GM20000 (cell line): ENCODE data around the gene LPGAT1.

Source experiments
- DNase-seq: peaks from one replicate; pipeline ENCODE4 v3.0.0; 2012; ENCODE audit warnings: low spot score
- TF ChIP-seq, protein P1 (sequence below): IDR thresholded peaks from 2 replicates; pipeline ENCODE4 v1.5.1; 2012; ENCODE audit warnings: mild to moderate bottlenecking, control low read depth; ENCODE audit errors: extremely low read depth, missing control alignments

The LPGAT1 gene

DNA sequence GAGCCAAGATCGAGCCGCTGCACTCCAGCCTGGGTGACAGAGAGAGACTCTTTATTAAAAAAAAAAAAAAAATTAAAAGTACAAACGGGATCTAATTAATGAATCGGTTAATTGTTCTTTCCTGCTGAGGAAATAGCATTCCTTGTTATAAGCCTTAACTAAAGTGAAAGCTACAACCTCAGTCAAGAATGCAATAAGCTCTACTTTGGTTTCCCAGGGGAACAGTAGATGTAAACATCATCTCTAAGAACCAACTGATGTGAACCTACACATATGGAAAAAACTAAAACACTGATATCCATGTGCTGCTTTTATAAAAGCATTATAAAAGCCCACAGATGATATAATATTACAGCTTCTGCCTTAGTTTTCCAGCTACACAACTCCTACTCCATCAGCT is 41.9 kb downstream of the LPGAT1 start:
- DNase-seq = no peak
- TF ChIP-seq, protein P1, sequence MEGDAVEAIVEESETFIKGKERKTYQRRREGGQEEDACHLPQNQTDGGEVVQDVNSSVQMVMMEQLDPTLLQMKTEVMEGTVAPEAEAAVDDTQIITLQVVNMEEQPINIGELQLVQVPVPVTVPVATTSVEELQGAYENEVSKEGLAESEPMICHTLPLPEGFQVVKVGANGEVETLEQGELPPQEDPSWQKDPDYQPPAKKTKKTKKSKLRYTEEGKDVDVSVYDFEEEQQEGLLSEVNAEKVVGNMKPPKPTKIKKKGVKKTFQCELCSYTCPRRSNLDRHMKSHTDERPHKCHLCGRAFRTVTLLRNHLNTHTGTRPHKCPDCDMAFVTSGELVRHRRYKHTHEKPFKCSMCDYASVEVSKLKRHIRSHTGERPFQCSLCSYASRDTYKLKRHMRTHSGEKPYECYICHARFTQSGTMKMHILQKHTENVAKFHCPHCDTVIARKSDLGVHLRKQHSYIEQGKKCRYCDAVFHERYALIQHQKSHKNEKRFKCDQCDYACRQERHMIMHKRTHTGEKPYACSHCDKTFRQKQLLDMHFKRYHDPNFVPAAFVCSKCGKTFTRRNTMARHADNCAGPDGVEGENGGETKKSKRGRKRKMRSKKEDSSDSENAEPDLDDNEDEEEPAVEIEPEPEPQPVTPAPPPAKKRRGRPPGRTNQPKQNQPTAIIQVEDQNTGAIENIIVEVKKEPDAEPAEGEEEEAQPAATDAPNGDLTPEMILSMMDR = no peak

DNA sequence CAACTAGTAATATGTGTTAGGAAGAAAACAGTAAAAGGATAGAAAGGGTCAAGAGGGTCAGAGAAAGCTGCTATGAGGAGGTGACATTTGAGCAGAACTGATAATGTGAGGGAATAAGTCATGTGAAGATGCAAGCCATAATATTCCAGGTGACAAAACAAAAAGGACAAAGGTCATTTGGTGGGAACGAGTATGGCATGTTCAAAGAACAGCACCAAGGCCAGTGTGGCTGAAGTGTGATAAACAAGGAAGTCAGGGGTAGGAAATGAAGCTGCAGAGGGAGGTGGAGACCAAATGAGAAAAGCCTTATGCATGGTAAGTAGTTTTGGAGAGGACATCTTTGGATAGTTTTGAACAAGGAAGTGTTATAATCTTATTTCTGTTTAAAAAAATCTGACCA is 46.7 kb downstream of the LPGAT1 start:
- no peak for DNase-seq
- TF ChIP-seq, protein P1 = no peak

DNA sequence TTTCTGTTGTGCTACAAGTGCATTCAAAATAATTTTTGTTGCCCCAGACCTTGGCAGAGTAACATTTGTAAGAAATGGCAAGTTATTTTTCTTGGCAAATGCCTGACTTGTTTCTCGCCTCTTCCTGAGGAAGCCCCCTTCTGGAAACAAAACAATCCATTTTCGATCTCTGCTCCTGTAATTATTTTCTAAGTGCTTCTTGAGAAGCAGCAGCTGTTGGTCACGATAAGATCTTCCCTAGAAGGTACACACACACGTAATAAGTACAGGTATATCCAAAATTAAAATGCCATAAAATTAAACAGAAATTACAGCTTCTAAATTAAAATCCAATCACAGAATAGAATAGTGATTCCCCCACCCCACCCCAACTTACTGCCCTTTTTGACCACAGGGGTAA is 47.3 kb downstream of the LPGAT1 start:
- TF ChIP-seq, protein P1 = no peak
- DNase-seq = no peak

DNA sequence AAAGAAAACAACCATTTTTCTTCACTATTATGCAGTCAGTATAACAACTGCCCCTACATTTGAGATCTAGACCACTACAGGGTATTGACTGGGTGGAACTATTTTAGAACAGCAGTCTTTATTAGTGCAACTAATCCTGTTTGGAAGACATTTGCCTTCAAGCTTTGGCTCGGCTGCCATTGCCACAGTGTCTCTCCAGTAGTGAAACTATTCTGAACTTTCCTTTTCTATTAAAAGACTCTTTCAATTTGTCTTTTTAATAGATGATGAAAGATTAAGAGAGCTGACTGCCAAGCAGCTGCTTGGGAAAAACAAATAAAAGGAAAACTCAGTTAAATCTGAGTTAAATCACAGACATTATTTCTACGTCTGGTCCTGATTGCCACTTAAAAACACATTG is 49.3 kb downstream of the LPGAT1 start:
- TF ChIP-seq, protein P1 = no peak
- peak; percentile 11 for DNase-seq

DNA sequence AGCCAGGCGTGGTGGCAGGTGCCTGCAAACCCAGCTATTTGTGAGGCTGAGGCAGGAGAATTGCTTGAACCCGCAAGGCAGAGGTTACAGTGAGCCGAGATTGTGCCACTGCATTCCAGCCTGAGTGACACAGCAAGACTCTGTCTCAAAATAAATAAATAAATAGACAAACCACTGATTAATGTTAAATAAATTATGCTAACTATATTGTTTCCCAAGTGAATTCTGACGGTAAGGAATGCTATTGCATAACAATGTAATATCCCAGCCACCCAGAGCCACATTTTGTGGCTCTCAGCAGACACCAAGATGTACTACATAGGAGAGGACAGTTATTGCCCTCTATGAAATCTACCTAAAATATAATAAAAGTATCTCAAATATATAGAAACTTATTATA is 55.4 kb downstream of the LPGAT1 start:
- TF ChIP-seq, protein P1 = no peak

DNA sequence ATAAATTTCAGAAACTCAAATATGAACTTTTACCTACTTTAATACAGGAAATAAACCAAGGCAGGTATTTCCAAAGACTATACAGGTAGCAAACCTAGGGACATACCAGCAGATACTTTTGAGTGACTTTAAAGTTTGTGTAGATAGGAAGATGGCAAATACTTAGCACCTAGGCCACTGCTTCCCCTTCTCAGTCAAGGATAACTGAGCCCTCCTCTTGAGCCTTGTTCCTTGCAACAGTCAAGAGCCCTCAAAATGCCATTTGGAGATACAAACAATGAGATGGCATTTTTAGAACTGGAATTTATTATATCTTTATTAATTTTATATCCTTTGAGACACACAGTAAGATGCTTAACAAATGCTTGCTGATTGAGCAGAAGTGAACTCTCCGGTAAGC is 65.9 kb downstream of the LPGAT1 start:
- TF ChIP-seq, protein P1 = no peak

More for the DNA sequence above, 55.4 kb downstream of the LPGAT1 start:
- no peak for DNase-seq

DNA sequence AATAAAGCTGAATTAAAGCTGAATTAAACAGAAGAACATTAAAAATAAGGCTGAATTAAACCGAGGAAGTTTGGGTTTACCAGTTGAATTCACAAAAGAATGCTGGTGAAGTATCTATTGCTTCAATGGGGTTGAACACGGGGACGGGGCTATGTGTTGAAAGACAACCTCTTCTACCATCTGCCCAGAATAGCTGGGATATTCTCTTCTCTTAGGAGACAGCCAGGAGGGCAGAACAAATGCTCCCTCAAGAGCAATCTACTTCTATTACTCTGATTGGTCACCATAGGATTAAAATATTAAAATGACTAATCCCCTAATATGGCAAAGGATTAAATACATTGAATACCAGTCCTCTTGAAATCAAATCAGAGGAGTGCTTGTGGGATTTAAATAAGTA is 68.4 kb downstream of the LPGAT1 start:
- DNase-seq = no peak
- TF ChIP-seq, protein P1 = no peak

More for the DNA sequence above, 65.9 kb downstream of the LPGAT1 start:
- DNase-seq = no peak
